Subcutaneous adipose tissue (tissue), 4 donors: Measurements from ENCODE around the gene FNBP1. TPM values are rescaled to one million over a fixed set of nuclear protein-coding genes. Genes with fewer than 3 reads are reported as not detected.

Source experiments
- total RNA-seq, 4 donors: library from RNA; depleted of rRNA; stranded (reverse); fragments of >200 nt; gene quantifications; one replicate each; pipeline ENCODE4 v1.1.0, GENCODE V29; 2016
- TF ChIP-seq, protein P1 (sequence below): fragments of 450-650 bp; IDR thresholded peaks from one replicate; pipeline ENCODE4 v1.5.1; 2016; ENCODE audit warnings: low read depth, mild to moderate bottlenecking, control low read depth, antibody characterized with exemption, moderate library complexity

The FNBP1 gene
- total RNA-seq, 4 donors from 2014 or later, result 34.1 to 68.6 (median 50.7) TPM

DNA sequence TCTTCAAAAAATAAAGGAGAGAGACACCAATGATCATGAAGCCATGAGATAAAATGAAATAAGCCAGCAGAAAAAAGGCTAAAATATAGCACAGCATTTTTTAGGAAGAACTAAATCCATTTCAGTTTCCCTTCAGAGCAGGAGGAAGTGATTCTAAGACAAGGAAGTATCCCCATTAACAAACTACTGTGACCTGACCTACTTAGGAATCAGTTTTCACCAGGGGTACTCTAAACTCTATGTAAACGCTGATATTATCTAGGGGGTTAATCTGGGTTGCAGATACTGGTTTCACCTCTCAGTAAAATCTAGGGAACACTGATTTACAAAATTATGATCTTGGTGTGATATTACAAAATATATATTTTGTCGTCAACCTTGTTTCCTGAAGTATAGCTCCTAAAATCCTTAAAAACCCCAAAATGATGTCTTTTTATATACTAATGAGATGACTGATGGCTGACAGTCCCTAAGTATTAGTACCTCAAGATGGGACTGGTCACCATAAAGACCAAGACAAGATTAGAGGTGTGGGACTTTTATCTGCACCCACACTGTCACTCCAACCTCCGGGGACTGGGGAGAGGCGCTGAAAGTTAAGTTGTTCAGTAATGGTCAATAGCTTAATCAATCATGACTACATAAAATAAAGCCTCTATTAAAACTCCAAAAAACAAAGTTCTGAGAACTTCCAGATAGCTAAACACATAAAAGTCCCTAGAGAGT is 2.9 kb upstream of the FNBP1 start:
- TF ChIP-seq, protein P1, sequence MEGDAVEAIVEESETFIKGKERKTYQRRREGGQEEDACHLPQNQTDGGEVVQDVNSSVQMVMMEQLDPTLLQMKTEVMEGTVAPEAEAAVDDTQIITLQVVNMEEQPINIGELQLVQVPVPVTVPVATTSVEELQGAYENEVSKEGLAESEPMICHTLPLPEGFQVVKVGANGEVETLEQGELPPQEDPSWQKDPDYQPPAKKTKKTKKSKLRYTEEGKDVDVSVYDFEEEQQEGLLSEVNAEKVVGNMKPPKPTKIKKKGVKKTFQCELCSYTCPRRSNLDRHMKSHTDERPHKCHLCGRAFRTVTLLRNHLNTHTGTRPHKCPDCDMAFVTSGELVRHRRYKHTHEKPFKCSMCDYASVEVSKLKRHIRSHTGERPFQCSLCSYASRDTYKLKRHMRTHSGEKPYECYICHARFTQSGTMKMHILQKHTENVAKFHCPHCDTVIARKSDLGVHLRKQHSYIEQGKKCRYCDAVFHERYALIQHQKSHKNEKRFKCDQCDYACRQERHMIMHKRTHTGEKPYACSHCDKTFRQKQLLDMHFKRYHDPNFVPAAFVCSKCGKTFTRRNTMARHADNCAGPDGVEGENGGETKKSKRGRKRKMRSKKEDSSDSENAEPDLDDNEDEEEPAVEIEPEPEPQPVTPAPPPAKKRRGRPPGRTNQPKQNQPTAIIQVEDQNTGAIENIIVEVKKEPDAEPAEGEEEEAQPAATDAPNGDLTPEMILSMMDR, result no peak

DNA sequence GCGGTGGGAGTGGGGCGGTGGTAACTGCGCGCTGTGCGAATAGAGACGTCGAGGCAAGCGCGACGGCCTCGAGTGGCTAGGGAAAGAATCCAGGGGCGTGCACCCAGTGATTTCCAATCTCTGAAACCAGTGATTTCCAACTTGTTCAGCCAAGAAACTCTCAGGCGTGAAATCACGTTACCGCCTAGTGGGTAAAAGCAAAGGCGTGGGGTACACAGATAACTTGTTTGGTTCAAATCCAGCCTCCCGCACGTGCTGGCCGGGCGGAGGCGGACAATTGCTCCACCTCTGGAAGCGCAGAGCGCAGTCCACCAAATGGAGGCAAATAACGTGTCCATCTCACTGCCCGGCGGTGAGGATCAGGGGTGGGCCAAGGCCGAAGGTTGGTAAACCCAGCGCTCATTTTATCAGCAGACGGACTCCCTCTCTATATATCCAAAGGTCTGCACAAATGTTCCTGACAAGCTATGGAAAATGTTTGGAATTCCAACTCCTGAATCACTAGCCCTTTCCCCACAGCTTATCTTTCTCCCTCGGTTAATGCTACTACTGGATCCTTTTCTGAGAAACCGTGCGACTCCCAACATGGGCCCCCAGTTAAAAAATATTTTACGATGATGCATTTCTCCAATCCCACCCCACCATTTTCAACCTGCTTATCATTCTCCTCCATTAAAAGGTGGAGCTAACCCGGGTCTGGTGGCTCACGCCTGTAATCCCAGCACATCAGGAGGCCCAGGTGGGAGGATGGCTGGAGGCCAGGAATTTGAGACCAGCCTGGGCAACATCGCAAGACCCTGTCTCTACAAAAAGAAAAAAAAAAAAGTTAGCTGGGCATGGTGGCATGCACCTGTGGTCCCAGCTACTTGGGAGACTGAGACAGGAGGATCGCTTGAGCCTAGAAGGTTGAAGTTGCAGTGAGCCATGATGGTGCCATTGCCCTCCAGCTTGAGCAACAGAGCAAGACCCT is 950 bp upstream of the FNBP1 start:
- TF ChIP-seq, protein P1, result no peak

DNA sequence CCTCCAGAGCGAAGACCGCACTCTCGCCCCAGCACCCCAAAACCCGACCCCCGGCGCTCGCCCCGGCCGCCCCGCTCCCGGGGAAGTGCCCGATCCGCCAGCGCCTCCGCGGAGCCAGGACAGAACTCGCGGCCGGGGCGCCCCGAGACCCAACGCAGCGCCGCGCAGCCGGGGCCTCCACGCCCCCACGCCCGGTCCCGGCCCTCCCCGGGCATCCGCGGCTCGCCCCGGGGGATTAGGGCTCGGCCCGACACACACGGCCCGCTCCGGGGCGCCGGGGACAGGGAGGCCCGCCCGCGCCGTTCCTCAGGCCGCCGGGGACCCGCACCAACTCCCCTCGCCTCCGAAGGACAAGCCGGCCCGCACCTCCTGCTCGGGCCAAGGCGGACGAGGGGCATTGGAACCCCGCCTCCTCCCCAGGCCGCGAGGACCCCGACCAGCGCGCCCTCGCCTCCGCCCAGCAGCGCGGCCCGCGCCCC is 544 bp downstream of the FNBP1 start:
- TF ChIP-seq, protein P1, result no peak

DNA sequence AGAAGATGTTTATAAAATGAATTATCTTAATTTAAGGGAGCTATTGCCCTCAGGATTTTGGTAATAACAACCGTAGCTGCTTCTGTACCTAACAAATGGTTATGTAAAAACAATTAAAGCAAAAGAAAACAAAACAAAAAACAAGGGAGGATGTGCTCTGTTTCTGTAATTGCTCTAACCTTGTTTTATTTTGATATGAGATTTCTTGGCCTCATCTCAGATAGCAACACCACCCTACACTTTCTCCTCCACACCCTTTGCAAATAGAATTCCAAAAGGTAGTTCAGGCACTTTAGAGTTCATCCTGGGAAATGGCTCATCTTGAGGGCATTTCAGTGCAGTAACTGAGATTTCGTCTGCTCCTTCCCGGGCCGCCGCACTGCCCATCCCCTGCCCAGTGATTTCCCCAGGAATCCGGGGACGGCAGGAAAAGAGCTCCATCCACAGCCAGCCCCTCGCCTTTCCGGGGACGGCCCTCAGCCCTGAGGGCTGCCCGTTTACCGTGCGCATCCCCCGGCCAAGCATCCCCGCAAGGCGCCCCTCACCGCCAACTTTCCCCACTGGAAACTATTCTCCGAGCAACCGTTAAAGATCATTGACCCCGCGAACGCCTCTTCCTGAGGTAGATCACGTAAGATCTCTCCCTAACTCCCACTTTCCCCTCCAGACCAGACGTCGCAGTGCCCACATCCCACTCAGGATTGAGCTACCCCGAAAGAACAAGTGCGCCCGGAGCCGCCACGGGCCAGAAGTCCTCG is 1.2 kb downstream of the FNBP1 start:
- TF ChIP-seq, protein P1, result no peak

DNA sequence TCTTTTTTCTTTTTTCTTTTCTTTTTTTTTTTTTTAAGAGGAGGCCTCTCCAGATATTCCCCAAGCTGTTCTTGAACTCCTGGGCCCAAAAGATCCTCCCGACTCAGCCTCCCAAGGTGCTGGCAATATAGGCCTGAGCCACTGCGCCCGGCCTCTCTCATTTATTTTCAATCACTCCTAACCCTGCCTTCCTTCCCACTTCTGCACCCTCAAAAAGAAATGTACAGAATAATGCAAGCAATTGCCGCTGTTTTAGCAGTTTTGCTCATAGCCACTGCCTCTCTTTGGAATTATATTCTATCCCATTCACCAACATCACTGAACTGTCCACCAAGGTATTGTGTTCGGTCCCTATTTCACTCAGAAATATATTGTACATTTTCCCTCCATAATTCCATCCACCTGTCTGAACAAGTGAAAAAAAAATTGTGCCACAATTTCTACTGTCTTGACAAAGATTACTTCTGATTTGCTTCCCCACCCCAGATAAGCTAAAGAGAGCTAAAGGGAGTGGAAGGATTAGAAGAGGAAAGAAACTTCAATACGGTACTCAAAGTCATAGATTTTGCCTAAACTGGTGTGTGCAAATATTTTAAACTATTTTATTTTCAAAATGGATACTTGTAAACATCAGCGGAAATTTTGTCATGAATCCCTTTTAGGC is 1.9 kb downstream of the FNBP1 start:
- TF ChIP-seq, protein P1, result no peak

DNA sequence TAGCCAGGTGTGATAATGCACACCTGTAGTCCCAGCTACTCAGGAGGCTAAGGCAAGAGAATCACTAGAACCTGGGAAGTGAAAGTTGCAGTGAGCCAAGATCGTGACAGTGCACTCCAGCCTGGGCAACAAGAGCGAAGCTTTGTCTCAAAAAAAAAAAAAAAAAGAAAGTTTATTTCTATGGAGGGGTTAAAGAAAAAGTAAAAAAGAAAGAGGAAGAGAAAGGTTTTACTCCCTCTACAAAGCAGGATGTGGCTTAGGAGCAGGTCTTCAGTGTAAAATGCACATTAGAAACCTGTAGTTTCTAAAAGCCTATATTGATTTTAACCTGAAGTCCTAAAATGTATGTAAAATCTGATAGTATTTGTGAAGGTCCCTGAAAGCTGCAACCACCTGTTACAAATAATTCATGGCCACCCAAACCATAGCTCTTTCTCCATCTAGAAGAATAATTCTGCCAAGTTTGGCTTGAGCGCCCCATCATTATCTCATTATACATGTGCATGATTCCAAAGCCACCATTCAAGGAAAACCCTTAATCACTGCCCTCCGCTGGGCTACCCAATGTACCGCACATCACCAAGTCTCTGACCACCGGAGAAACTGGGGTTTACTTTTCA is 3.4 kb downstream of the FNBP1 start:
- TF ChIP-seq, protein P1, result no peak
